GM23338 (cell line): ENCODE data around the gene MEGF9. TPM values are rescaled to one million over a fixed set of nuclear protein-coding genes. Genes with fewer than 3 reads are reported as not detected.

Experiments
- ATAC-seq: fragments of 200-7000 bp; cut with Tn5 transposase; 3 replicates; pipeline ENCODE4 v1.9.1; 2020
- DNase-seq: peaks from one replicate; pipeline ENCODE4 v3.0.0-alpha.2; 2015; ENCODE audit warnings: low spot score
- H2AFZ ChIP-seq: fragments of 200-600 bp; sonication (generic); 2 replicates; pipeline ENCODE4 v1.8.0; 2016; ENCODE audit warnings: antibody characterized with exemption, mild to moderate bottlenecking, moderate library complexity
- H3F3A ChIP-seq: fragments of 200-600 bp; sonication (generic); replicated peaks from 2 replicates; pipeline ENCODE4 v1.8.0; 2017; ENCODE audit warnings: antibody characterized with exemption, mixed run types, low read depth
- H3K27ac ChIP-seq: fragments of 200-600 bp; sonication (generic); 2 replicates; pipeline ENCODE4 v1.6.1; 2016; ENCODE audit warnings: low read depth
- H3K27me3 ChIP-seq: fragments of 200-600 bp; sonication (generic); 2 replicates; pipeline ENCODE4 v1.8.0; 2016; ENCODE audit warnings: mild to moderate bottlenecking, mixed run types, moderate library complexity; ENCODE audit not compliant: insufficient read depth
- H3K36me3 ChIP-seq: fragments of 200-600 bp; sonication (generic); 2 replicates; pipeline ENCODE4 v1.8.0; 2016; ENCODE audit warnings: mild to moderate bottlenecking; ENCODE audit not compliant: insufficient read depth
- H3K4me1 ChIP-seq: fragments of 200-600 bp; sonication (generic); 2 replicates; pipeline ENCODE4 v1.8.0; 2016; ENCODE audit warnings: mild to moderate bottlenecking, moderate library complexity; ENCODE audit not compliant: insufficient read depth
- H3K4me2 ChIP-seq: fragments of 200-600 bp; sonication (generic); 2 replicates; pipeline ENCODE4 v1.7.1; 2017; ENCODE audit warnings: mixed run types
- H3K4me3 ChIP-seq: fragments of 200-600 bp; sonication (generic); 2 replicates; pipeline ENCODE4 v1.6.1; 2016; ENCODE audit warnings: mixed run types
- H3K79me2 ChIP-seq: fragments of 200-600 bp; sonication (generic); replicated peaks from 2 replicates; pipeline ENCODE4 v1.8.0; 2017; ENCODE audit warnings: mild to moderate bottlenecking; ENCODE audit not compliant: insufficient read depth
- H3K9me2 ChIP-seq: fragments of 200-600 bp; sonication (generic); 2 replicates; pipeline ENCODE4 v1.8.0; 2017; ENCODE audit not compliant: insufficient read depth
- H4K20me1 ChIP-seq: fragments of 200-600 bp; sonication (generic); replicated peaks from 2 replicates; pipeline ENCODE4 v1.8.0; 2017; ENCODE audit warnings: mild to moderate bottlenecking; ENCODE audit not compliant: insufficient read depth
- H3K27ac Mint-ChIP-seq: 2 replicates; pipeline ENCODE4 v1.8.0; 2020; ENCODE audit warnings: inconsistent platforms, mild to moderate bottlenecking, moderate library complexity, mixed read lengths
- H3K27me3 Mint-ChIP-seq: 3 replicates; pipeline ENCODE4 v1.8.0; 2022; ENCODE audit warnings: low read depth, mild to moderate bottlenecking, moderate library complexity, mixed read lengths, inconsistent platforms; ENCODE audit not compliant: insufficient read depth, poor library complexity
- H3K36me3 Mint-ChIP-seq: 3 replicates; pipeline ENCODE4 v1.8.0; 2021; ENCODE audit warnings: low read depth, mild to moderate bottlenecking, inconsistent platforms, moderate library complexity, mixed read lengths
- H3K4me1 Mint-ChIP-seq: 3 replicates; pipeline ENCODE4 v1.8.0; 2020; ENCODE audit warnings: mild to moderate bottlenecking, inconsistent platforms, mixed read lengths
- H3K4me3 Mint-ChIP-seq: 3 replicates; pipeline ENCODE4 v1.8.0; 2021; ENCODE audit warnings: moderate library complexity, mild to moderate bottlenecking, inconsistent platforms, mixed read lengths
- H3K9me3 Mint-ChIP-seq: 3 replicates; pipeline ENCODE4 v1.8.0; 2020; ENCODE audit warnings: moderate library complexity, mild to moderate bottlenecking, inconsistent platforms, mixed read lengths
- CTCF ChIP-seq, 2 experiments: fragments of 200-600 bp in 1 of 2; sonication (generic) in 1 of 2; conservative IDR thresholded peaks; 2 replicates each; pipeline versions ENCODE4 v1.5.1 to v1.6.1; 2016 to 2017; ENCODE audit warnings: antibody characterized with exemption in 2 of 2, low read depth in 2 of 2, mild to moderate bottlenecking in 2 of 2, moderate library complexity in 1 of 2
- EZH2 ChIP-seq: fragments of 200-600 bp; sonication (generic); IDR thresholded peaks from one replicate; pipeline ENCODE4 v1.8.0; 2017; ENCODE audit warnings: antibody characterized with exemption, mild to moderate bottlenecking, low read depth; ENCODE audit not compliant: unreplicated experiment
- STAT1 ChIP-seq: IDR thresholded peaks from one replicate; pipeline ENCODE4 v1.6.1; 2016; ENCODE audit warnings: antibody characterized with exemption; ENCODE audit not compliant: unreplicated experiment
- ZNF114 ChIP-seq: fragments of 250-450 bp; sonication (Bioruptor Pico); IDR thresholded peaks from 2 replicates; pipeline ENCODE4 v1.5.0; 2020; ENCODE audit warnings: mild to moderate bottlenecking, moderate library complexity
- ZNF462 ChIP-seq: fragments of 250-450 bp; sonication (Bioruptor Pico); IDR thresholded peaks from 2 replicates; pipeline ENCODE4 v1.5.0; 2020; ENCODE audit warnings: mild to moderate bottlenecking, moderate library complexity
- polyA plus RNA-seq: library from polyadenylated mRNA; unstranded; fragments of >200 nt; fragmentation: Nextera tagmentation; extraction: Ambion mirVana; gene quantifications from 2 replicates; pipeline ENCODE4 v1.2.1, GENCODE V29; 2016
- total RNA-seq: library from RNA; depleted of rRNA; stranded (reverse); fragments of >200 nt; shearing (Covaris generic); gene quantifications from 2 replicates; pipeline ENCODE4 v1.2.3, GENCODE V29; 2014

Gene MEGF9
- total and polyA plus RNA-seq, 2 experiments from 2014 or later: 0.87 to 1.6 TPM

GRCh38 chr9:120755810-120756434 is 41.7 kb upstream of the MEGF9 start:
- H3K36me3 ChIP-seq: no peaks in the 10 kb centered on the region; the same call in 1 of the 2 replicates
- H4K20me1 ChIP-seq: peaks cover 2% of the 10 kb centered on the region; the same call in 1 of the 2 replicates
- H3K9me3 Mint-ChIP-seq: no peaks in the 10 kb centered on the region
- no peaks in the 10 kb centered on the region for H3K9me2 ChIP-seq
- H3K36me3 Mint-ChIP-seq: 0 out of 3 replicates have a peak, but pooled peaks cover under 1% of the 10 kb centered on the region
- no peaks in the 10 kb centered on the region for H3K79me2 ChIP-seq
- TF ChIP-seq ZNF462 (CRISPR knock-in tag) (no peak), CTCF (conservative IDR thresholded peaks at IDR 0.05; ENCODE audit: low read depth in 2 of 2) (peak; percentile 86 to 93)
- DNase-seq: peak; percentile 77
- H3K27ac ChIP-seq: peak overlapping the region; percentile 46; the same call in 1 of the 2 replicates
- H3K4me1 Mint-ChIP-seq: no peaks in the 10 kb centered on the region
- ATAC-seq: peak; percentile 77
- no peaks in the 10 kb centered on the region for H3F3A ChIP-seq
- H3K4me1 ChIP-seq: no peaks in the 10 kb centered on the region
- H3K4me3 Mint-ChIP-seq: no peak overlapping the region
- no peaks in the 10 kb centered on the region for H3K27me3 ChIP-seq
- no peak overlapping the region for H2AFZ ChIP-seq
- H3K4me2 ChIP-seq: no peak overlapping the region
- no peak overlapping the region for H3K27ac Mint-ChIP-seq
- H3K27me3 Mint-ChIP-seq: no peaks in the 10 kb centered on the region
- H3K4me3 ChIP-seq: no peak overlapping the region

- Mint-ChIP-seq H3K9me3 (no peaks in the 10 kb centered on the region), H3K4me1 (no peaks in the 10 kb centered on the region), H3K27me3 (no peaks in the 10 kb centered on the region), H3K27ac (no peak overlapping the region), H3K4me3 (no peak overlapping the region), H3K36me3 (no peaks in the 10 kb centered on the region)
- Histone ChIP-seq H3K4me2 (no peak overlapping the region), H3F3A (no peaks in the 10 kb centered on the region), H2AFZ (no peak overlapping the region), H3K27ac (no peak overlapping the region), H3K9me2 (no peaks in the 10 kb centered on the region), H3K4me3 (no peak overlapping the region), H3K79me2 (no peaks in the 10 kb centered on the region), H3K4me1 (no peaks in the 10 kb centered on the region), H3K36me3 (no peaks in the 10 kb centered on the region; the same call in 1 of the 2 replicates), H4K20me1 (peaks cover 2% of the 10 kb centered on the region; the same call in 1 of the 2 replicates), H3K27me3 (no peaks in the 10 kb centered on the region)
- no peak for ATAC-seq
- DNase-seq: no peak
- no peak for TF ChIP-seq EZH2
- no peak for TF ChIP-seq STAT1
- TF ChIP-seq ZNF114 (CRISPR knock-in tag): no peak
Observed at GRCh38 chr9:120755044-120755443, 40.8 kb upstream of the MEGF9 start.
